ENCODE data around the gene ARSA. TPM values are rescaled to one million over a fixed set of nuclear protein-coding genes. Genes with fewer than 3 reads are reported as not detected.
A peak's percentile ranks its signal among the peaks of the same experiment; 100 is the strongest.

Gene ARSA
- total and polyA plus RNA-seq, 7 donors, result 10.8 to 56.9 (median 24.8) TPM

DNA sequence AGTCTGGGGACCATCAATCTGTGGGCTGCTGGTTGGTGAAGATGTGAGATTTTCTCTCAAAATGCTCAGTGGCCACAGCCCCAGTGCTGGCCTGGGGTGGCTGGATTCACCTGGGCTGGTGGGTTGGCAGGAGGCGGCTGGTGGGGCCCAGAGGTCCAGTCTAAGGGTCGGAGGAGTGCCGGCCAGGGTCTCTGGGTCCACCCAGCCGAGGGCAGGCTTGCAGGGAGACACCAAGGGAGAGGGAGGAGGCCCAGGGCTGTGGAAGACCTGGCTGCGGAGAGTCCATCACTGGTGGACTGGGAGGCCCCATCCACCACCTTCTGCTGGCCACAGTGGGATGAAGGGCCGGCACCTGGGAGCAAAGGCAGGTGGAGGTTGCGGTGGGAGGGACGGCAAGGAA, 44.1 kb upstream of the ARSA start:
- WGBS, 2 donors, result 60 to 79% methylated on average over 8 of the region's 8 CpGs
- Histone ChIP-seq H3K27me3 (peaks cover 22 to 81% (median 43%) of the 10 kb centered on the region in 3 donors), H3K4me1 (peaks cover 0 to 18% (median 15%) of the 10 kb centered on the region in 4 donors), H3K4me3 (no peak overlapping the region), H3K27ac (peak overlapping the region; percentile 7 to 64 (median 18)), H3K9me3 (no peaks in the 10 kb centered on the region), H3K36me3 (no peaks in the 10 kb centered on the region)
- TF ChIP-seq POLR2AphosphoS5 (IDR thresholded peaks at IDR 0.05) (no peak), POLR2A (IDR thresholded peaks at IDR 0.05) (no peak), EP300 (IDR thresholded peaks at IDR 0.05) (no peak)
- TF ChIP-seq, protein P1, sequence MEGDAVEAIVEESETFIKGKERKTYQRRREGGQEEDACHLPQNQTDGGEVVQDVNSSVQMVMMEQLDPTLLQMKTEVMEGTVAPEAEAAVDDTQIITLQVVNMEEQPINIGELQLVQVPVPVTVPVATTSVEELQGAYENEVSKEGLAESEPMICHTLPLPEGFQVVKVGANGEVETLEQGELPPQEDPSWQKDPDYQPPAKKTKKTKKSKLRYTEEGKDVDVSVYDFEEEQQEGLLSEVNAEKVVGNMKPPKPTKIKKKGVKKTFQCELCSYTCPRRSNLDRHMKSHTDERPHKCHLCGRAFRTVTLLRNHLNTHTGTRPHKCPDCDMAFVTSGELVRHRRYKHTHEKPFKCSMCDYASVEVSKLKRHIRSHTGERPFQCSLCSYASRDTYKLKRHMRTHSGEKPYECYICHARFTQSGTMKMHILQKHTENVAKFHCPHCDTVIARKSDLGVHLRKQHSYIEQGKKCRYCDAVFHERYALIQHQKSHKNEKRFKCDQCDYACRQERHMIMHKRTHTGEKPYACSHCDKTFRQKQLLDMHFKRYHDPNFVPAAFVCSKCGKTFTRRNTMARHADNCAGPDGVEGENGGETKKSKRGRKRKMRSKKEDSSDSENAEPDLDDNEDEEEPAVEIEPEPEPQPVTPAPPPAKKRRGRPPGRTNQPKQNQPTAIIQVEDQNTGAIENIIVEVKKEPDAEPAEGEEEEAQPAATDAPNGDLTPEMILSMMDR (IDR thresholded peaks at IDR 0.05), result no peak
- no peak for DNase-seq
- intact Hi-C loops (cut with DNase I), result no loop called here

DNA sequence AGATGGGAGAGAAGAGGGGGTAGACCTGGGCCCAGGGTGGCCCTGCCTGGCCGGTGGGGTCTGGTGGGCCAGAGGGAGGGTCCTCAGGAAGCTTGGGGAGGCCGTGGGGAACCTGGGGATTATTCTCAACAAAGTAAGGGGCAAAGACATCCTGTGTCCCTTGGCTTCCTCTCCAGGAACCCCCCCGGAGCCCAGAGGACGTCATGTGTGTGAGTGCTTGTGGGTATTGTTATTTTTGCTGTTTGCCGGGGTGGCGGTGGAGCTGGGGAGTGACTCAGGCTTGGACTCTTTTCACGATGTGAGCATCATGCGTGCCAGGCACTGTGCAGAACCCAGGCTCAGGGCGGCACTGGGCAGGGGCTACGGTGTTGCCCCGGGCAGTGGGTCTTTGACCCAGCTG, 43.7 kb upstream of the ARSA start:
- TF ChIP-seq EP300 (IDR thresholded peaks at IDR 0.05) (no peak), POLR2A (IDR thresholded peaks at IDR 0.05) (no peak), POLR2AphosphoS5 (IDR thresholded peaks at IDR 0.05) (no peak)
- TF ChIP-seq, protein P1 (IDR thresholded peaks at IDR 0.05), result no peak
- intact Hi-C loops (cut with DNase I), result no loop called here
- H3K36me3 ChIP-seq, result no peaks in the 10 kb centered on the region
- peak overlapping the region; percentile 7 to 64 (median 23) for H3K27ac ChIP-seq
- peaks cover 0 to 18% (median 15%) of the 10 kb centered on the region in 4 donors for H3K4me1 ChIP-seq
- 51 to 61% methylated on average over 11 of the region's 11 CpGs for WGBS, 2 donors
- no peak for DNase-seq
- no peak overlapping the region for H3K4me3 ChIP-seq
- no peaks in the 10 kb centered on the region for H3K9me3 ChIP-seq
- H3K27me3 ChIP-seq, result peaks cover 22 to 81% (median 43%) of the 10 kb centered on the region in 3 donors

DNA sequence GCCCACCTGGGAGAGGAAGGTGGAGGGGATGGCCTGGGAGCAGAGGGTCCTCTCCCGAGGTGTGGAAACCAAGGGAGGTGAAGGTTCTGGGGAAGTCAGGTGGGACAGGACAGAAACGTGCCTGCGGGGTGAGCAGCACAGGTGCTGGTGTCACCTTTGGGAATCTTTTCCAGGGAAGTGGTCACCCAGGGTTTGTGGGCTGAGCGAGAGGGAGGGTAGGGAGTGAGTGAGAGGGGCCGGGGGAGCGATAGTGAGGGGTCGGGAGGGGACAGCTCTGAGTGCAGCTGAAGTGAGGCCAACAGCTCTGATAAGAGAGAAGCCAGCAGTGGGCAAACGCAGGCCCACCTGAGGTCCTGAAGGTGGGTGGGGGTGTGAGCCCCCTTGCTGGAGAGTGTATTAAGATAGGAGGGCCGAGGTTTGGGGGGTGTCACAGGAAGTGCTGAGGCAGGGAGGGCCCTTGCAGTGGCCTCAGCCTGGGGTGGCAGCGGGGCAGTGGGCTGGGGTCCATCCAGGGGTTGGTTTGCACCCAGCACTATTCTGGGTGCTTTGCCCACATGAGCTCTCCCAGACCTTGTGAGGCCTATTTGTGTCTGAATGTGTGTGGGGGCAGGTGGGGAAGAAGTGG, 43.1 kb upstream of the ARSA start:
- Histone ChIP-seq H3K9me3 (no peaks in the 10 kb centered on the region), H3K27ac (peak overlapping the region in 2 of 4 donors; percentile 32 to 64), H3K36me3 (no peaks in the 10 kb centered on the region), H3K4me1 (peaks cover 0 to 18% (median 15%) of the 10 kb centered on the region in 4 donors), H3K4me3 (no peak overlapping the region), H3K27me3 (peaks cover 22 to 76% (median 43%) of the 10 kb centered on the region in 3 donors)
- no peak for TF ChIP-seq EP300 (IDR thresholded peaks at IDR 0.05)
- no peak for TF ChIP-seq POLR2A (IDR thresholded peaks at IDR 0.05)
- TF ChIP-seq, protein P1 (IDR thresholded peaks at IDR 0.05), result no peak
- TF ChIP-seq POLR2AphosphoS5 (IDR thresholded peaks at IDR 0.05), result no peak
- WGBS, 2 donors, result 59 to 65% methylated on average over 10 of the region's 10 CpGs
- no peak for DNase-seq
- intact Hi-C loops (cut with DNase I), result no loop called here

DNA sequence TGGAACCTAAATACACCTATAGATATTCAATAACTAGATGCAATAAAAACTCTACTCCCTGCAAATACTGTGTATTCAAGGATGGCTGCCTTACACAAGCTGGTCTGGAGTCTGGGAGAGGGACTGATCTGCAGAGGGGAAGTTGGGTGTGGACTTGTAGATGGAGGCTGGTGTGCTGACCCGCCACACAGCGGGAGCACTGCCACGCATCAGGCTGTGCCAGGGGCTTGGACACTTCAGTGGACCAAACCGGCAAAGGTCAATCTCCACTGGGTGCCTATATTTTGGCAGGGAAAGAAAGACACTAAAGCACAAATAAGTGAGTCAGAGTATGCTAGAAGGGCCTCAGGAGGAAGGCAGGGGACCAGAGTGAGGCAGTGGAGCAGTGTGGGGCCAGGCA, 42.6 kb upstream of the ARSA start:
- Histone ChIP-seq H3K27me3 (peaks cover 20 to 71% (median 39%) of the 10 kb centered on the region in 3 donors), H3K9me3 (no peaks in the 10 kb centered on the region), H3K4me1 (peaks cover 0 to 18% (median 15%) of the 10 kb centered on the region in 4 donors), H3K4me3 (no peak overlapping the region), H3K27ac (peak overlapping the region in 2 of 4 donors; percentile 32 to 64), H3K36me3 (no peaks in the 10 kb centered on the region)
- TF ChIP-seq EP300 (IDR thresholded peaks at IDR 0.05) (no peak), POLR2AphosphoS5 (IDR thresholded peaks at IDR 0.05) (no peak), POLR2A (IDR thresholded peaks at IDR 0.05) (no peak)
- TF ChIP-seq, protein P1 (IDR thresholded peaks at IDR 0.05), result no peak
- WGBS, 2 donors, result 32 to 74% methylated on average over 4 of the region's 4 CpGs
- DNase-seq, result no peak
- intact Hi-C loops (cut with DNase I), result no loop called here

Data from sigmoid colon (tissue), 7 donors.